Vein endothelial cell (primary cell): ENCODE data around the gene KIF3A. TPM values are rescaled to one million over a fixed set of nuclear protein-coding genes. Genes with fewer than 3 reads are reported as not detected.

Experiments used
- total RNA-seq: library from RNA; depleted of rRNA; stranded (reverse); fragments of >200 nt; gene quantifications from 2 replicates; pipeline ENCODE4 v1.2.3, GENCODE V29; 2012

KIF3A gene
- 7.5 and 9.1 TPM in 2 replicates for total RNA-seq

GRCh38 chr5:132736853-132737833 is at the start of gene KIF3A:
KIF3A (minus strand) TSS chr5:132737546; CDS start chr5:132737419, 127 bp downstream.

GRCh38 chr5:132777209-132778069 is 40.1 kb upstream of the KIF3A start, which contains the start of gene SEPTIN8:
SEPTIN8 (minus strand) TSS chr5:132777239; CDS start chr5:132777137, 102 bp downstream.

GRCh38 chr5:132746954-132747615 is 9.7 kb upstream of the KIF3A start, which contains the start of gene CCNI2:
CCNI2 (plus strand) TSS chr5:132747426; CDS start chr5:132747496, 70 bp downstream.

GRCh38 chr5:132673939-132674630 is 63.3 kb downstream of the KIF3A start, which contains the start of gene IL4:
IL4 (plus strand) TSS chr5:132673989; CDS start chr5:132674051, 62 bp downstream.

GRCh38 chr5:132657676-132658380 is 79.5 kb downstream of the KIF3A start, which contains the start of gene IL13:
IL13 (plus strand) TSS chr5:132658173; CDS start chr5:132658187, 14 bp downstream.

Other genes with a start within 250 kb of the KIF3A start
- gene IRF1, start 246.8 kb downstream of the KIF3A start, total RNA-seq, result 17.0 and 22.7 TPM in 2 replicates
- not detected in 2 replicates for gene IL5, start 194.0 kb downstream of the KIF3A start, total RNA-seq
- gene RAD50, start 180.6 kb downstream of the KIF3A start, total RNA-seq, result 12.4 and 17.3 TPM in 2 replicates
- gene IL13, start 79.4 kb downstream of the KIF3A start, total RNA-seq, result not detected in 2 replicates
- gene IL4, start 63.6 kb downstream of the KIF3A start, total RNA-seq, result not detected in 2 replicates
- under 0.01 TPM in 1 of 2 replicates, not detected in the other for gene CCNI2, start 9.9 kb upstream of the KIF3A start, total RNA-seq
- gene SEPTIN8, start 39.7 kb upstream of the KIF3A start, total RNA-seq, result 47.9 and 48.3 TPM in 2 replicates
- not detected in 2 replicates for gene SOWAHA, start 75.8 kb upstream of the KIF3A start, total RNA-seq
- 8.2 and 9.8 TPM in 2 replicates for gene SHROOM1, start 93.1 kb upstream of the KIF3A start, total RNA-seq
- 0.19 and 0.33 TPM in 2 replicates for gene GDF9, start 128.9 kb upstream of the KIF3A start, total RNA-seq
- 65.9 and 78.7 TPM in 2 replicates for gene UQCRQ, start 129.1 kb upstream of the KIF3A start, total RNA-seq
- not detected in 2 replicates for gene LEAP2, start 136.1 kb upstream of the KIF3A start, total RNA-seq
- gene AFF4, start 226.1 kb upstream of the KIF3A start, total RNA-seq, result 83.9 and 84.4 TPM in 2 replicates